OCI-M2 (cell line): ENCODE data around the gene TMEM201.

ENCODE experiments used
- DNase-seq: peaks from one replicate; lab custom pipeline; 2025; ENCODE audit not compliant: unreplicated experiment; lab: John Stamatoyannopoulos, UW

The TMEM201 gene

GRCh38 chr1:9652379-9653209 is 63.9 kb downstream of the TMEM201 start:
- DNase-seq, result no peak

DNA sequence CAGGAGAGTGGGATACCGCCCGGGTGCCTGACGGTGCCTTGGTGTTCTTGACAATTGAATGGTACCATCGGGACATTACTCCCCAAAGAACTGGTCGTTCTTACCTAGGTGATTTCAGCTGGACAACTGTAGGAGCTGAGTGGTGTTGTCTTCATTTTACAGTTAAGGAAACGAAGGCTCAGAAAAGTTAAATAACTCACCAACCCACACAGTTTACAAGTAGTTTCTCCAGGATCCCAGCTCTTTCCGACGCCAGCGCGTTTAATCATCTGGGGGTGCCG is 64.4 kb downstream of the TMEM201 start:
- DNase-seq, result no peak

GRCh38 chr1:9653491-9654050 is 64.9 kb downstream of the TMEM201 start:
- DNase-seq, result no peak

DNA sequence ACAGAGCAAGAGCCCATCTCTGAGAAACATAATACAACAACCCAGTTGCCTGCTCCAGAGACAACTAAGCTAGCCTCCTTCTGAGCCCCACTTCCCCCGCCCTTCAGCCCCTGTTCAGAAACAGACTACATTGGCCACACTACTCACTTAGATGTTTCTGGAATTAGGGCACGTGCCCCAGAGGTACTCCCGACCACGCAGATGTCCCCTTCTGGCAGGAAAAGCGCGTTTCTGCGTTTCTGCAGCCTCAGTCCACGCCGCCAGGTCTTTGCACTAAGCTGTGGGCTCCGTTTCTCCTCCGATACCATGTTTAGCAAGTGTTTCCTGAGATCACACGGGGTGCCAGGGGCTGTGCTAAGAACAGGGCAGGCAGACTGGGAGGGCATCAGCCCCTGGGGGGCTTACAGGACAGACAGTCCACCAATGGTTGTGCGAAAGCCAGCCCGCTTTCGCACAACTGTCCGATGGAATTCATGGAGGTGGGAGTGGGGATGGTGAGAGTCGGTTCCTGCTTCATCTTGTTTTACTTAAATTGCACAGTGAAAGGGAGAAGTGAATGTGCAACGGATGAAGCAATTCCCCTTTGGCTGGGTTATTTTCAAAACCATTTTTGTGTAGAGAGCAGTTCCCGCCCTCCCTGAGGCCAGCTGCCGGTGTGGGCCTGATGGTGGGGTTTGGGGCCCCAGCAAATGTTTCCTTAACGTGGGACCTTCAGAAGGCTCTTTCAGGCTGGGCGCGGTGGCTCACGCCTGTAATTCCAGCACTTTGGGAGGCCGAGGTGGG is 65.5 kb downstream of the TMEM201 start:
- no peak for DNase-seq

DNA sequence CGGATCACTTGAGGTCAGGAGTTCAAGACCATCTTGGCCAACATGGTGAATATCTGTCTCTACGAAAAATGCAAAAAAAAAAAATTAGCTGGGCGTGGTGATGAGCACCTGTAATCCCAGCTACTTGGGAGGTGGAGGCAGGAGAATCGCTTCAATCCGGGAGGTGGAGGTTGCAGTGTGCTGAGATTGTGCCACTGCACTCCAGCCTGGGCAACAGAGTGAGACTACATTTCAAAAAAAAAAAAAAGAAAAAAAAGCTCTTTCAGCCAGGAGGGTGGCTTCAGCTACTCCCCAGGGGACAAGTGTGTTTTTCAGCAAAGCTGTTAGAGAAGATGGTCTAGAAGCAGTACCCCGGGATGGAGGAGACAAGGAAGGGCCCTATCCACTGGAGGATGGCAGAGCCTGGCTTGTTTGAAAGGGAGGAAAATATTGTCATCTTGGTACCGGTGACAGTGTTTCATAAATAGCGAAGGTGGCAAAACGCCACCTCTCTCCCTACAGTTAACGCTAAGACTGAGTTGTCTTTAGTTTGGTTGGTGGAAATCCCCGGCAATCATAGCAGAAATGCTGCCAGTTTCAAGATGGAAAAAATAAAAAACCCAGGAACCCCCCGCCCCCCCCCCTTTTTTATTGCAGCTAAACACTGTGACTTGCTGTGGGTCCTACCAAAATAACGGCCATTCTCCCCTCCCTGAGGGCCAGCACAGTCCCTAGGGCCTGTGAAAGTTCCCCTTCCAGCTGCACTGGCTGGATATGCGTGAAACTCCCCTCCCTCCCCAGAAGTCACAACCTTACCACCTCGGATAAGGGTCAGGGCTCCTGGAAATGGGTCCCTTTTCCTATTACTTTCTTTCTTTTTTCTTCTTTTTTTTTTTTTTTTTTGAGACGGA is 66.4 kb downstream of the TMEM201 start:
- DNase-seq, result no peak

DNA sequence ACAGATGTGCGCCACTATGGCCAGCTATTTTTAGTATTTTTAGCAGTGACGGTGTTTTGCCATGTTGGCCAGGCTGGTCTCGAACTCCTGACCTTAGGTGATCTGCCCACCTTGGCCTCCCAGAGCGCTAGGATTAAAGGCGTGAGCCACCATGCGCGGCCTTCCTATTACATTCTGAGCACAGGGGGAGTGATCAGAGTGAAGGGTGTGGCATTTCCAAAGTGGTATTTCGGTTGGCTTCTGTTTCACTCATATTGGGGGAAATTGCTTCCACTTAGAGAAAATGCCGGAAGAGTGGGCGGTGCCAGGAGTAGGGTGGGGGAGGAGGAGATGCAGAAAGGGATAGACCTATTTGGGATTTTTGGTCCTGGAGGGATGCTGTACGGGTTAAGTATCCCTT is 67.1 kb downstream of the TMEM201 start:
- DNase-seq, result no peak

- DNase-seq, result no peak
These were observed 68.9 kb downstream of the TMEM201 start for GRCh38 chr1:9657521-9658032.

- no peak for DNase-seq
These were observed 69.5 kb downstream of the TMEM201 start for GRCh38 chr1:9658199-9658598.

DNA sequence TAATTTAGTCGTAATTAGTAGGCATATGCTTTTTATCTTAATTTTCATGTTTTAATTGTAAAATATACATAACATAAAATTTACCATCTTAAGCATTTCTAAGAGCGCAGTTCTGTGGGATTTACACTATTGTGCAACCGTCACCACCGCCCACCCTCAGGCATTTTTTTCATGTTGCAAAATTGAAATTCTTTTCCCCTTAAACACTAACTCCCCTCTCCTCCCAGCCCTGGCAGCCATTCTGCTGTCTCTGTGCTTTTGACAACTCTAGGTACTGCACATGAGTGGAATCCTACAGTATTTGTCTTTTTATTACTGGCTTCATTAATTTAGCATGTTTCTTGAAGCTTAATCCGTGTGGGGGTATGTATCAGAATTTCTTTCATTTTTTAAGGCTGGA is 70.6 kb downstream of the TMEM201 start:
- DNase-seq, result no peak

- no peak for DNase-seq
These were observed 74.5 kb downstream of the TMEM201 start for GRCh38 chr1:9663257-9663656.
